Measurements from ENCODE around the gene HGS. TPM values are rescaled to one million over a fixed set of nuclear protein-coding genes. Genes with fewer than 3 reads are reported as not detected.

HGS gene
- polyA plus RNA-seq, 3 donors = 95.1 to 111 (median 96.5) TPM

DNA sequence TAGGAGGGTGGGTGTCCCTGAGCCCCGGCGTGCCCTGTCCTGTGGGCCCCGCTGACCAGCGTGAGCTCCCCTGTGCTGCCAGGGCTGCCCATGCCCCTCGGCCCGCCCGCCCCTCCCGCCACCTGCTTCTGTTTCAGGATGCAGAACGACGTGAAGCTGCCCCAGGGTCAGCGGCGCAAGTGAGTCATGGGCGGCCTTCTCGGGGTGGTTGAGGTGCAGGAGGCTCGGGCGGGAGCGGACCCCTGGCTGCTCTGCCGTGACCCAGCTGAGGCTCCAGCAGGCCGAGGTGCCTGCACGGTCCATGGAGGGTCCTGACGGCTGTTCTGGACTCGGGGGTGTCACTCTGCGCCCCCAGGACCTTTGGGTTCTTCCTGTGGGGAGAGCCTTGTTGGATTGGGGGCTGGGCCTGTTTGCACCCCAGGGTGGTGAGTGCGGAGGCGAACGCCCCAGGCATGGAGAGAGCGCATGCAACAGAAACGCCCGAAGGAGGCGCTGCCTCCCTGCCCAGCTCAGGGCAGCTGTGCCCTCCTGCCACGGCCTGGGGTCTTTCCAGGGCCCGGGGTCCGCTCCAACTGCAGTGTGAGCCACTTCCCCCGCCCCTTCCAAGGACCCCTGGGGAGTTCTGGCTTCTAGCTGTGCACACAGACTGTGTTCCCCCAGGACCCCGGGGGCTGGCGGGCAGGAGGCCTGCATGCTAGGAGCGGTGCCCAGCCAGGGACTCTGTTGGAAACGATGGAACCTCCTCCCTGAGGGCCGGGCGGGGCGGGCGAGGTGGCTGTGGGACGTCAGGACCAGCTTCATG lies 32.3 kb downstream of the HGS start:
- no peak for DNase-seq

GRCh38 chr17:81716674-81716996 lies 32.8 kb downstream of the HGS start:
- no peak for DNase-seq

DNA sequence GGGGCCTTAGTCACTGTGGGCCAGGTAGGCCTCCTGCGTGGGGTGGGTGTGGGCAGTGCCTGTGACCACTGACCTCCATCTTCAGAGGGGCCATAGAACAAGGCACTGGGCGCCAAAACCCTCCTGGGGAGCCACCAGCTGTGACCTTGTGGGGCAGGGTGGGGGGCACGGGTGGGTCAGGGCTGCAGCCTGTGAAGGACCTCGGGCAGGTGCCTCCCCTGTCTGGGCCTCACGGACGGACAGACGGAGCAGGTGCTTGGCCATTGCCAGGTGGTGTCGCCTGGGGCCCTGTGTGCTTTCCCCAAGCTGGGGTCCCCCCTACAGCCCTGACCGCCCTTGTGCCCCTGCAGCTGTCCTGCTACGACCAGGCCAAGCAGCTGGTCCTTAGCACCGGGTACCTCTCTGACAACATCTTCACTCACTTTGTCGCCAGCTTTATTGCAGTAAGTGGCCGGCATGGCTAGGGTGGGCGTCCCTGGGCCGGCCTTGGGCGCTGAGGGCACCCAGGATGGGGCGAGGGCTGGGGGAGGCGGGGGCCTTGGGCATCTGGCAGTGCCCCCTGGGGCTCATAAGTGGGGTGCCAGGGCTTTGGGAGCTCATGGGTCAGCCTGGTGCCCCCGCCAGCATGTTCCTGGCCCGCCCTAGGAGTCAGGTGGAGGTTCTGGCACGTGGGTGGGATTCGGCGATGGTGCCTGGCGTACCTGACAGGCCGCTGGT lies 33.4 kb downstream of the HGS start:
- DNase-seq = no peak

DNA sequence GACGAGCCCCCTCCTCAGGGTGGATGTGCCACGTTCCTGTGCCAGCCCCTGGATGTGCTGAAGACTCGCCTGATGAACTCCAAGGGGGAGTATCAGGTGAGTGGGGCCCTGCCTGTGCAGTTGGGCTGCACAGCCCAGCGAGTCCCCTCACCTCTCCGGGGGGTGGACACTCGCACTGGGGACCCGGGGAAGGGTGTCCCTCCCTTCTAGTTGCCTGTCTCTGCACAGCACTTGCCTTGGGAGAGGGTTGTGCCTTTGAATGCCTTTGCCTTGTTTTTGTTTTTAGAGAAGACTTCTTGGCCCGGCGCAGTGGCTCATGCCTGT lies 33.9 kb downstream of the HGS start:
- no peak for DNase-seq

GRCh38 chr17:81719410-81720266 lies 35.8 kb downstream of the HGS start:
- no peak for DNase-seq

DNA sequence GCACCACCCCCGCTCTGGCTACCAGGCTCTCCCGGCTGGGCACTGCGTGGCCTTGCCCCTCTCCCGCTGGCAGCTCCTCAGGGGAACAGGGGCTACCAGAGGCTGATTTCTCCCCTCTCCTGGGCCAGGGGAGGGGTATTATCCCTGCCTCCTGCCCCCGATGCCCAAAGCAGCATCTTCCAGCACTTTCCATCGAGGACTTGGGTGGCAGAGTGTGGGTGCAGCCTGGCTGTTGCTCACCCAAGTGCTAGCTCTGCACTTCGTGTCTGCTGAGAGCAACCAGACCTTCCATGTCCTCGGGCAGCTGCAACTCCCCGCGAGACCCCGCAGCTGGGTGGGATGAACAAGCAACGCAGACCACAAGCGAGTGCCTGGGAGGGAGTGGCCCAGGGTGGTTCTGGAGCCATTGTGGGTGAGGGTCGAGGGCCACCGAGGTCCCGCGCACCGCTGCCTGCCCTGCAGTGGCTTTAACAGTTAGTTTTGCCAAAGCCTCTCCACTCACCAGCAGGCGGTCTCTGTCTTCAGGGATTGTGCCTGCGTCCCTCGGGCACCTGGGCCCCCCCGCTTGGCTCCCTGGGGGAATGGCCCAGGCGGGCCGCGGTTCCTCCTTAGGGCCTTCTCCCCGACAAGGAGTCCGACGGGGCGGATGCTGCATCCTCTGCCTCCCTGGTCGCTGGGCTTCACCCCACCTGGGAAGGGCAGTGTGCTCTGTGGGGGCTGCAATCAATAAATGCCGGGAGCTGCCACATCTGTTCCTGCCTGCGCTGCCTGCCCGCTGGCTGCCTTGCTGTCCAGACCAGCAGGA lies 36.7 kb downstream of the HGS start:
- no peak for DNase-seq

DNA sequence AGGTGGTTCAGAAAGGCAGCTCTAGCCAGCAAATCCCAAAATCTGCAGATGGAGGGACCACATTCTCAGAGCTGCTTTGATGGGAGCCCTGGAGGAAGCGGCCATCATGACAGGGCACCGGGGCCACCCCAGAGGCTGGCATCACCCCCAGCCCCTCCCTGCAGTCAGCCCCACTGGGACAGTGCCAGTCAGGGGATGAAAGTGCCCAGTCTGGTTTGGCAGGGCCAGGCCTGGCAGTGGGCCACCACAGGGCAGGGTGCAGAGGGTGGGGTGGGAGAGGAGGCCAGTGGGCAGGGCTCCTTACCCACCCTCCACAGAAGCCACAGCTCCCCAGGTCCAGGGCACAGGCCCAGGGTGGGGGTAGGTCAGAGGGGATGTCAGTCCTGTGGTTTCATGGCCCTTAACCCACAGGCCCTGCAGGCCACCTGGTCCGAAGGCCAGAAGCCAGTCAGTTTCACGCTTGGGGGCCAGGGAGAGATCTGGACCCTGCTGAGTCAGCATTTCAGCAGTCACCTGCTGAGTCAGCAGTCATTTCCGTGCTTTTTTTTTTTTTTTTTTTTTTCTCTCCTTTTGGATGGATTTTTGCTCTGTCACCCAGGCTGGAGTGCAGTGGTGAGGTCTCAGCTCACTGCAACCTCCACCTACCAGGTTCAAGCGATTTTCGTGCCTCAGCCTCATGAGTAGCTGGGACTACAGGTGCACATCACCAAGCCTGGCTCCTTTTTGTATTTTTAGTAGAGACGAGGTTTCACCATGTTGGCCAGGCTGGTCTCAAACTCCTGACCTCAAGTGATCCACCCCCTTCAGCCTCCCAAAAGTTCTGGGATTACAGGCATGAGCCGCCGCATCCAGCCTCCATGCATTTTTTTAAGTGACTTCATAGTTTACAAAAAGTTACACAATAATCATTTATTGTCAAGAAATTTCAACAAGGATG lies 38.6 kb downstream of the HGS start:
- no peak for DNase-seq

GRCh38 chr17:81723651-81724209 lies 39.9 kb downstream of the HGS start:
- DNase-seq = no peak

DNA sequence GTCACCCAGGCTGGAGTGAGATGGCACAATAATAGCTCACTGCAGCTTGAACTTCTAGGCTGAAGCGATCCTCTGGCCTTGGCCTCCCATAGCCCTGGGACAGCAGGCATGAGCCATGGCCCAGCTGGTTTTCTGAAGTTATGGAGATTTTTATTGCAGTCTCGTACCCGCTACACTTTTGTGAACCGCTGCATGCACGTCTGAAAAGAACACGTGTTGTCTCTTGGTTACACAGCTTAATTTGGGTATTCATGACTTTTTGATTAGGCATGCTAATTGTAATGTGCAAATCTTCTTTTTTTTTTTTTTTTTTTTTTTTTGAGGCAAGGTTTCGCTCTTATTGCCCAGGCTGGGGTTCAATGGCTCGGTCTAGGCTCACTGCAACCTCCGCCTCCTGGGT lies 41.6 kb downstream of the HGS start:
- no peak for DNase-seq

- no peak for DNase-seq
Observed at GRCh38 chr17:81726004-81726403, 42.2 kb downstream of the HGS start.

DNA sequence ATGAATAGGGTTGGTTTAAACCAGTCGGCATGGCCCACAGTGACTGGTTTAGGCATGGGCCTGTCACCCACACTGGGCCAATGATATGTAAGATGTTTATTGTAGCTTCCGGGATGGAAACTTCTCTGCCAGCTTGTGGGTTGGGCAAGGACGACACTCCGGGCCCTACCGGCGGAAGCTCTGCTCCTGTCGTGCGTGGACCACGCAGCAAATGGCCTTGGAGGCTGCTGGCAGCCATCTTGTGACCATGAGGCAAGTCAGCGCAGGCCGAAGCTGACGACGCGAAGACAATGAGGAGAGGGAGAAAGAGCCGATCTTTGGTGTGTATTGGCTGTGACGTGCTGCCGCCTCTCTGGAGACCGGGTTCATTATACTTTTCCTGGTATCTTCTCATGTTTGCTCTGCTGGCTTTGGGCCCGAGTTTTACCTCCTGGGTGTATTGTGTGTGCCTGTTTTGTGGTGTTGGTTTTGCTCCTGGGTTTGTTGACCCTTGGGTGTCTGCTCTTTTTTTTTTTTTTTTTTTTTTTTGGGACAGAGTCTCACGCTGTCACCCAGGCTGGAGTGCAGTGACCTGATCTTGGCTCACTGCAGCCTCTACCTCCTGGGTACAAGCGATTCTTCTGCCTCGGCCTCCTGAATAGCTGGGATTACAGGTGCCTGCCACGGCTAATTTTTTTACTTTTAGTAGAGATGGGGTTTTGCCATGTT lies 43.7 kb downstream of the HGS start:
- DNase-seq = no peak

DNA sequence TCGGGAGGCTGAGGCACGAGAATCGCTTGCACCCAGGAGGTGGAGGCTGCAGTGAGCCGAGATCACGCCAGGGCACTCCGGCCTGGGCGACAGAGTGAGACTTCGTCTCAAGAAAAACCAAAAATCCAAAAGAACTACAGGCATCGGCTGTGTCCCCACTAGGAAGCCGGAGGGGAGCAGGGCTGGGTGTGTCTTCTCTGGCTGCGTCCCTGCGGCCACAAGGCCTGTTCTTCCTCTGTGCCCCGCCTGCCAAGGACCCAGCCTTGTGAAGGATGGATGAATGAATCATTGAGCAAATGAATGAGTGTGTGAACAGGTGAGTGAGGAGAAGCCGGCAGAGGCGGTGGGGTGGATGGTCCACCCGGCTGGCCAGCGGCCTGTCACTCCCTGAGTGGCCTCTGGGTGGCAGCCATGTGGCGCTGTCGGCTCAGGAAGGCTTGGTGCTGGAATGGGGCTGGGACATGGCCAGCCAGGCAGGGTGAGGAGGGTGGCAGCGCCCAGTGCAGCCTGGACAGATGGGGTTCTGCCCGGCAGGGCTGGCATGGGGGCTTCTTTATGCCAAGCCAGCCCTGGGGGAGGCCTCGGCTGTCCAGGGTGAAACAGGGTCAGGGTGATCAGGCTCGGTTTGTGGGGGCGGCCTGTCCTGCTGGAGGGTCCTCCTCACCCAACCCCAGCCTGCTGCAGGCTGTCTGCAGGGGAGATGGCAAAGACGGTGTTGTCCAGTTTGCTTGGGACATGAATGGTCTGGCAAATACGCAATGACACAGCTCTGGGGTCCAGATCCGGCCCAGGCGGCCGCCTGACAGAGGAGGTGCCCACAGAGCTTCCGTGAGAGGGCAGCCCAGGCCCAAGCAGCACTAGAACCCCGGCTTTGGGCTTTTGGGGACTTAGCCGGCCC lies 49.9 kb downstream of the HGS start:
- DNase-seq = no peak

- no peak for DNase-seq
Observed at GRCh38 chr17:81734405-81735263, 50.8 kb downstream of the HGS start.

- no peak for DNase-seq
Observed at GRCh38 chr17:81735264-81736102, 51.7 kb downstream of the HGS start.

- DNase-seq = no peak
Observed at GRCh38 chr17:81737947-81738800, 54.4 kb downstream of the HGS start.

Measured in renal pelvis (tissue), 4 donors.